HL-60 (cell line): ENCODE data around the gene ZSWIM8.

Experiments used
- CTCF ChIP-seq: IDR thresholded peaks from one replicate; pipeline ENCODE4 v1.5.1; 2011; ENCODE audit warnings: low read length, control low read depth, inconsistent platforms; ENCODE audit not compliant: insufficient read depth
- REST ChIP-seq: IDR thresholded peaks from 2 replicates; pipeline ENCODE4 v1.6.1; 2012; ENCODE audit warnings: low read depth; ENCODE audit not compliant: insufficient replicate concordance

GRCh38 chr10:73769396-73769795 lies 16.0 kb upstream of the ZSWIM8 start:
- TF ChIP-seq REST (no peak), CTCF (no peak)
